Keratinocyte (primary cell): Measurements from ENCODE around the gene HOXB6. TPM values are rescaled to one million over a fixed set of nuclear protein-coding genes. Genes with fewer than 3 reads are reported as not detected.

ENCODE experiments used
- DNase-seq: peaks from one replicate; pipeline ENCODE4 v3.0.0-alpha.2; 2011; ENCODE audit warnings: low read depth, missing footprints, low spot score
- FAIRE-seq: peaks from 2 replicates; lab custom pipeline; 2011; peaks lifted over from hg19 to GRCh38; lab: Jason Lieb, UNC
- H2AFZ ChIP-seq: 2 replicates; pipeline ENCODE4 v1.6.0; 2012; ENCODE audit warnings: low read length, control low read depth, inconsistent platforms; ENCODE audit not compliant: control insufficient read depth
- H3K27ac ChIP-seq: 2 replicates; pipeline ENCODE4 v1.5.1; 2011; ENCODE audit warnings: low read length; ENCODE audit not compliant: control insufficient read depth, insufficient read depth
- H3K27me3 ChIP-seq: 3 replicates; pipeline ENCODE4 v1.6.0; 2011; ENCODE audit warnings: low read length; ENCODE audit not compliant: control insufficient read depth, insufficient read depth; ENCODE audit errors: extremely low read depth
- H3K36me3 ChIP-seq, 2 experiments: 2 replicates in 1 of 2; 3 replicates in 1 of 2; pipeline ENCODE4 v1.5.1; 2011; ENCODE audit warnings: low read length in 2 of 2, mild to moderate bottlenecking in 1 of 2; ENCODE audit not compliant: control insufficient read depth in 2 of 2, insufficient read depth in 2 of 2; ENCODE audit errors: extremely low read depth in 1 of 2
- H3K4me1 ChIP-seq: 3 replicates; pipeline ENCODE4 v1.5.1; 2011; ENCODE audit warnings: low read length; ENCODE audit not compliant: control insufficient read depth, insufficient read depth; ENCODE audit errors: extremely low read depth
- H3K4me2 ChIP-seq: 3 replicates; pipeline ENCODE4 v1.6.0; 2011; ENCODE audit warnings: low read depth, low read length; ENCODE audit not compliant: control insufficient read depth, insufficient read depth; ENCODE audit errors: extremely low read depth
- H3K4me3 ChIP-seq, 3 experiments: fragments of 200-600 bp in 1 of 3; sonication (generic) in 1 of 3; 2 replicates in 2 of 3; 3 replicates in 1 of 3; pipeline ENCODE4 v1.5.1; 2011 to 2016; ENCODE audit warnings: low read length in 3 of 3, mild to moderate bottlenecking in 3 of 3, control low read depth in 2 of 3, inconsistent platforms in 1 of 3, low read depth in 1 of 3, mixed read lengths in 1 of 3, mixed run types in 1 of 3, moderate library complexity in 1 of 3; ENCODE audit not compliant: control insufficient read depth in 2 of 3, insufficient read depth in 2 of 3; ENCODE audit errors: extremely low read depth in 1 of 3
- H3K79me2 ChIP-seq: 2 replicates; pipeline ENCODE4 v1.6.0; 2012; ENCODE audit warnings: low read length; ENCODE audit not compliant: control insufficient read depth, insufficient read depth
- H3K9ac ChIP-seq: 3 replicates; pipeline ENCODE4 v1.6.0; 2011; ENCODE audit warnings: low read length; ENCODE audit not compliant: control insufficient read depth, insufficient read depth; ENCODE audit errors: extremely low read depth
- H3K9me1 ChIP-seq: 3 replicates; pipeline ENCODE4 v1.6.0; 2011; ENCODE audit warnings: low read length; ENCODE audit not compliant: control insufficient read depth, insufficient read depth; ENCODE audit errors: extremely low read depth
- H3K9me3 ChIP-seq: 2 replicates; pipeline ENCODE4 v1.5.1; 2012; ENCODE audit warnings: low read depth, low read length; ENCODE audit not compliant: control insufficient read depth
- H4K20me1 ChIP-seq: 3 replicates; pipeline ENCODE4 v1.6.0; 2011; ENCODE audit warnings: low read length; ENCODE audit not compliant: control insufficient read depth, insufficient read depth; ENCODE audit errors: extremely low read depth
- EZH2 ChIP-seq: IDR thresholded peaks from one replicate; pipeline ENCODE4 v1.6.1; 2012; ENCODE audit warnings: inconsistent platforms, mild to moderate bottlenecking, low read length, moderate library complexity
- dilution Hi-C: fragments of 300-500 bp; cut with MboI; formaldehyde crosslinking; loops from one replicate; pipeline ENCODE4 v1.7.0; 2020; ENCODE audit warnings: low sequenced_read_pairs; ENCODE audit not compliant: extremely low pct_ligation_motif_present
- polyA plus RNA-seq, 5 experiments: library from polyadenylated mRNA; depleted of rRNA in 3 of 5; stranded (reverse) in 3 of 5; stranded (forward) in 1 of 5; unstranded in 1 of 5; fragments of >200 nt; gene quantifications; 1 replicate in 1 of 5; 2 replicates in 3 of 5; 3 replicates in 1 of 5; pipeline versions ENCODE4 v1.2.1 to v1.2.3, GENCODE V29; 2011 to 2012; ENCODE audit warnings: missing spikeins in 2 of 5, low read depth in 1 of 5, low replicate concordance in 1 of 5
- TF ChIP-seq, protein P1 (sequence below), 3 experiments: IDR thresholded peaks in 1 of 3; conservative IDR thresholded peaks in 1 of 3; optimal IDR thresholded peaks in 1 of 3; 2 replicates in 2 of 3; 3 replicates in 1 of 3; pipeline versions ENCODE3 to v1.5.1; 2011; ENCODE audit warnings: low read length in 3 of 3, mild to moderate bottlenecking in 3 of 3, moderate library complexity in 2 of 3, control low read depth in 1 of 3, inconsistent platforms in 1 of 3; ENCODE audit not compliant: insufficient read depth in 2 of 3; ENCODE audit errors: extremely low read depth in 1 of 3

HOXB6 gene
- polyA plus RNA-seq, 1 donor (not counting 4 experiments of a cell fraction or from before 2014, with no cell fraction given), result 0.62 TPM

- dilution Hi-C loops, result no loop called here
- H3K4me2 ChIP-seq, result no peak overlapping the region
- no peak overlapping the region for H3K27ac ChIP-seq
- no peak overlapping the region for H2AFZ ChIP-seq
- DNase-seq, result no peak
- no peak for TF ChIP-seq EZH2
- TF ChIP-seq, protein P1, sequence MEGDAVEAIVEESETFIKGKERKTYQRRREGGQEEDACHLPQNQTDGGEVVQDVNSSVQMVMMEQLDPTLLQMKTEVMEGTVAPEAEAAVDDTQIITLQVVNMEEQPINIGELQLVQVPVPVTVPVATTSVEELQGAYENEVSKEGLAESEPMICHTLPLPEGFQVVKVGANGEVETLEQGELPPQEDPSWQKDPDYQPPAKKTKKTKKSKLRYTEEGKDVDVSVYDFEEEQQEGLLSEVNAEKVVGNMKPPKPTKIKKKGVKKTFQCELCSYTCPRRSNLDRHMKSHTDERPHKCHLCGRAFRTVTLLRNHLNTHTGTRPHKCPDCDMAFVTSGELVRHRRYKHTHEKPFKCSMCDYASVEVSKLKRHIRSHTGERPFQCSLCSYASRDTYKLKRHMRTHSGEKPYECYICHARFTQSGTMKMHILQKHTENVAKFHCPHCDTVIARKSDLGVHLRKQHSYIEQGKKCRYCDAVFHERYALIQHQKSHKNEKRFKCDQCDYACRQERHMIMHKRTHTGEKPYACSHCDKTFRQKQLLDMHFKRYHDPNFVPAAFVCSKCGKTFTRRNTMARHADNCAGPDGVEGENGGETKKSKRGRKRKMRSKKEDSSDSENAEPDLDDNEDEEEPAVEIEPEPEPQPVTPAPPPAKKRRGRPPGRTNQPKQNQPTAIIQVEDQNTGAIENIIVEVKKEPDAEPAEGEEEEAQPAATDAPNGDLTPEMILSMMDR (optimal IDR thresholded peaks at IDR 0.05 in 1 of 3, IDR thresholded peaks at IDR 0.05 in 1 of 3, conservative IDR thresholded peaks at IDR 0.05 in 1 of 3; ENCODE audit: extremely low read depth in 1 of 3, insufficient read depth in 2 of 3, low read length in 3 of 3), result no peak
- no peak overlapping the region for H3K9ac ChIP-seq
- H4K20me1 ChIP-seq, result no peaks in the 10 kb centered on the region
- H3K9me3 ChIP-seq, result no peaks in the 10 kb centered on the region
- H3K36me3 ChIP-seq, result no peaks in the 10 kb centered on the region
- H3K4me3 ChIP-seq, result no peak overlapping the region
- H3K9me1 ChIP-seq, result no peaks in the 10 kb centered on the region
- FAIRE-seq, result no peak
- no peaks in the 10 kb centered on the region for H3K79me2 ChIP-seq
- H3K27me3 ChIP-seq, result peaks cover 90% of the 10 kb centered on the region
- H3K4me1 ChIP-seq, result peaks cover 5% of the 10 kb centered on the region
Measured at GRCh38 chr17:48609033-48609432, 4.2 kb upstream of the HOXB6 start.

- Histone ChIP-seq H3K4me1 (peaks cover 10% of the 10 kb centered on the region), H3K9me1 (no peaks in the 10 kb centered on the region), H3K27ac (no peak overlapping the region), H3K4me3 (no peak overlapping the region), H4K20me1 (no peaks in the 10 kb centered on the region), H3K4me2 (no peak overlapping the region), H3K79me2 (no peaks in the 10 kb centered on the region), H3K9ac (no peak overlapping the region), H3K36me3 (no peaks in the 10 kb centered on the region), H3K9me3 (no peaks in the 10 kb centered on the region), H3K27me3 (peaks cover 90% of the 10 kb centered on the region), H2AFZ (no peak overlapping the region)
- dilution Hi-C loops, result no loop called here
- TF ChIP-seq EZH2, result no peak
- TF ChIP-seq, protein P1 (optimal IDR thresholded peaks at IDR 0.05 in 1 of 3, IDR thresholded peaks at IDR 0.05 in 1 of 3, conservative IDR thresholded peaks at IDR 0.05 in 1 of 3; ENCODE audit: extremely low read depth in 1 of 3, insufficient read depth in 2 of 3, low read length in 3 of 3), result no peak
- DNase-seq (no peak), FAIRE-seq (no peak)
Measured at GRCh38 chr17:48608494-48608834, 3.7 kb upstream of the HOXB6 start.
